ENCODE data around the gene WWC2. TPM values are rescaled to one million over a fixed set of nuclear protein-coding genes. Genes with fewer than 3 reads are reported as not detected.
"Not testable (repeated sequence)": the region's sequence is repeated elsewhere in the genome, so short reads cannot be mapped to it uniquely, and the experiment has no call there.

The WWC2 gene
- total RNA-seq, 1 donor from 2014 or later: 221 TPM

DNA sequence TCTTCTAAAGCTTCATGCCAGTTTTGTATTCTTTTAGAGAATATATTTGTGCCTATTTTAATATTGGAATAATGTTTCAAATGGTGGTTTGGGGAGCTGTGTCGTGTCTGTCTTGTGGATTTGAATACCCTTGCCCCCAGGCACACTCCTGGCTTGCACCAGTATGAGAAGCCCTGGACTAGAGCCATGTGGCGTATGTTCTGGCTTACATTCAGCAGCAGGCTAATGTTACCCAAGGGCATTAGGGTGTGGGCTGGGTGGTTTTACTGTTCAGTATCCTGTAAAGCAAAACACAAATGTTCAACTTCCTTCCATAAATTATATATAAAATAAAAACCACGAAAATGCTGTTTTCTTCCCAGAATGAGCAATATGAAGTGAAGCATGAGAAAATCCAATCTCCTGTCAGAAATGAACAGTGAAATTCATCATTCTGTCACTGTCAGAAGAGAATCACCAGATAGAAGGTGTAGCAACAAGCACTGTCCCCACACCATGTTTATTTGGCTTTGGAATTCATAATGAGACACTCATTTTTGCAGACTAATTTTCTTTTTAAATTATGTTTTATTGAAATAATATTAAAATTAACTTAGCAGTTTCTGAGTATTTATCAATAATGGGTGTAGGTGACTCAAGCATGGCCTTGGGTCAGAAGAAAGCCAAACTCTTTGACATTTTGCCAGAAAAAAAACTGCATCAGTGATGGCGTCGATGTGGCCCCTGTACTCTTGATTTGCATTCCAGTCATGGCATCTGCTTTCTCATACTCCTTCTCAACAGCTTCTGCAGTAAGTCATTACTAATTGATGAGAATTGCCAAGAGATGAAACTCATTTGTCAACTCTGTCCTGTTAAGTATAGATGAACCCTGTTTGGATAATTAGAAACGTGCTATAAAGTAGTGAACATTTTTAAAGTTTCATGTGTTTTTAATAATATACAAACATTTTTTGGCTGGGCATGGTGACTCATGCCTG is 43.8 kb downstream of the WWC2 start:
- peak; percentile 87 for DNase-seq (ENCODE audit: low read depth)

DNA sequence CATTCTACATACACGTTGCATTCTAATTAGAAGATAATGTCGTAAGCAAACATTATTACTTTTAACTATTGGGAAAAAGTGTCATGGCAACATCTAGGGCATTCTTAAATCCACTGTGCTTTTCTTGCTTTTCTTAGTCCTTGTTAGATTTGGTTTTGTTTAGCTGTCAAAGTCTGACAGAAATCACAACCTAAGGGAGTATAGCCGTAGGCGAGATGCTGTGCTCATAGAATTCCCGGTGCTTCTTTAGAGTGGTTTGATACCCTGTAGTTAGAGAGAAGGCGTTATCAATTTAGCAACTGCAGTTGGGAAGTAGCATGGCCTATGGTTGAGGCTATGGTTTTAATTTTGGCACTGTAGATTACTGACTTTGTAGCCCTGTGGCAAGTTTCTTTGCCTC is 45.7 kb downstream of the WWC2 start:
- no peak for DNase-seq (ENCODE audit: low read depth)

DNA sequence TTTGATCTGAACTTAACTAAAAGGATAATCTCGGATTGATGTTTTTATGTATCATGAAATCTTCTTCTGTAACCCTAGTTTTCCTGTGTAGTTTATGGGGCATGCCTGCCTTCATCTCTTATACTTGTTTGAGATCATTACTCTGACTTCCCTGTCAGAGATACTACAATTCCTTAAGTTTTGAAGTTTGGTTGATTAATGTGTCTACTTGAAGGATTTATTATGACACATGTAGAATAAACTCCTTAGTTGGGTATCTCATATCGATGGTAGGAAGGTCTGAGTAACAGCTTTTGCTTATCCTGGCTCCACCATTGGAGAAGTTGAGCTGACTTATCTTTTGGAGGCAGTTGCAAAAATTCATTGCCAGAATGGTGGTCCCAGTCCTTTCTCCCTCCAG is 46.7 kb downstream of the WWC2 start:
- DNase-seq (ENCODE audit: low read depth): no peak

DNA sequence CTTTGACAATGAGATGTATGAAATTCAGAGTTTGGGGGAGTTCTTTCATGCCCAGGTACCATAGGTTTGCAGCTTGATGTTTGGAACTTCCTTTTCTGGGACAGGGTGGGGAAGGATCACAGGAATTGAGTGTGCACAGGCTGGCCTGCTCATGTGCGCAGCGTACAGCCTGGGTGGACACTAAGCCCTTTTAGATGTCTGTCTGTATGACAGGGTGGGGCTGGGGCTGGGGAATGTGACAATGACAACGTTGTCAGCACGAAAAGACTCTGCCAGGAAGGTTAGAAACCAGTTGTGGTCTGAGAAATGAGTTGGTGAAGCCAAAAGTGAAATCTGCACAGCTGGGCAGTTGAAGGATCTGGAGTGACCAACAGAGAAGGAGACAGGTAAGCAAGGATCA is 47.4 kb downstream of the WWC2 start:
- no peak for DNase-seq (ENCODE audit: low read depth)

DNA sequence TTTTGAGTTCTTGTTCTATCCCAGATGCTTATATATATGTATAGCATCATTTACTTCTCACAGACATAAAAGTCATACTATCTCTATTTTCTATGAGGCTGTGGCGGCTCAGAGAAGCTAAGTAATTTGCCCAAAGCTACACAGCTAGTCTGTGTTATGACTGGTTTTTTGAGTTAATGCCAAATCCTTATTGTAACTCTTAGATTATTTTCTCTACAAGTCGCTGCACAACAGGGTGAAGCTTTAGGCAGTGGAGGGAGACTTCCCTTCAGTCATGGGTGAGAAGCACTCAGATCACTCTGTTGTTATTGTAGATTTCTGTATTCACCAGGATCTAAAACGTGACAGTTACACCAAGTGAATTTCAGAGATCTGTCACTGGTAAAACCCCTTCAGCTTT is 48.1 kb downstream of the WWC2 start:
- peak; percentile 46 for DNase-seq (ENCODE audit: low read depth)

DNA sequence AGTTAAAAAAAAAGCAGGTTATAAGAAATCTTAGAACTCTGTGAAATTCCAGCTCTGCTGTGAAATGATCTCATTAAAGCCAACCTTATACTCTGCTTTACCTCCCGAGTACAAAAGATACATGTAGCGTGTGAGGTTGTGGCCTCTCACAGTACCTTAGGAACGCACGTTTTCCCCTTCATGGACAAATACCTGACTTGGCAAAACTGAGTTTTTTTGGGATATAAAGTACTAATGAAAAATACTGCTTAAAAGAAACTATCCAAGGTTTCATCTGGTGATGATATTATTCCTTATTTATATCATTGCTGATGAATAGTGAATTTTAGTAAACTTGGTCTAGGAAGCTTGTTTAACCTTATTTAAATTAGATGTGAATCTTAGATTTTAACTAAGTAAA is 48.9 kb downstream of the WWC2 start:
- no peak for DNase-seq (ENCODE audit: low read depth)

DNA sequence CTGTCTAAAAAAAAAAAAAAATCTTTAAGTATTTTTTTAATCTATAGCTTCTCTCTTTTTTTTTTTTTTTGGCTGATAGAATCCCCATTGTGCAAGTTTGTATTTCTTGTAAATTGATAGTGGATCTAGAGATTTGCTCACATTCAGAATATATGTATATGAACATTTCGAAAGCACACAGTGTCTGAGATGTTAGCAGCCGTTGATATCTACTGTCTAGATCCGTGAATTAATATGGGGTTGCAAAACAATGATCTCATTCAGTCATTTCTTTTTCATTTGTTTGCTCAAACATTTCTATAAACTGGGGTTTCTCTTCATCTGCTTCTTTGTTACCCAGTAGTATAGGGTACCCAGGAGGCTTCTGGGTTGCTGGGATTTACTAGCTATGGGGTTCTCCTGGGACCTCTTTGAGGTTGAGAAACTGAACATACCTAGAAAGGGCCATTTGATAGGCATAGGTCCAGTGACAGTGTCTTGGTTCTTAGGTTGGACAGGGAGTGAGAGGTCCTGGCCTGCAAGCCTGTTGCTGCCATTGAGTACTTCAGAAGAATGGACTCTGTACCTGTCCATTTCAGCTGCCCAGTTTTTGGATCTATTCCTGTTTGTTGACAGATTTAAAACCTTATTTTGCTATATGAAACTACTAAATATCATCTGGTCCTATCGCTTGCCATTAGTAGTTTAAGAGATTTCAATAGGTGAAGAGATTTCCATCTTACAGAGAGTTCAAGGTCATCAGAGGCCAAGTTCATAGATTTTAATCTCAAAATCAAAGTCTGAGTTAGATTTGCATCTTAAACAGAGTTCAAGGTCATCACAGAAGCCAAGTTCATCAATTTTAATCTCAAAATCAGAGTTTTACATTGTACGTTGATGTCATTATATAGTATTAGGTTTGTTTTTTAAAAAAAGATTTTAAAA is 50.8 kb downstream of the WWC2 start:
- no peak for DNase-seq (ENCODE audit: low read depth)

DNA sequence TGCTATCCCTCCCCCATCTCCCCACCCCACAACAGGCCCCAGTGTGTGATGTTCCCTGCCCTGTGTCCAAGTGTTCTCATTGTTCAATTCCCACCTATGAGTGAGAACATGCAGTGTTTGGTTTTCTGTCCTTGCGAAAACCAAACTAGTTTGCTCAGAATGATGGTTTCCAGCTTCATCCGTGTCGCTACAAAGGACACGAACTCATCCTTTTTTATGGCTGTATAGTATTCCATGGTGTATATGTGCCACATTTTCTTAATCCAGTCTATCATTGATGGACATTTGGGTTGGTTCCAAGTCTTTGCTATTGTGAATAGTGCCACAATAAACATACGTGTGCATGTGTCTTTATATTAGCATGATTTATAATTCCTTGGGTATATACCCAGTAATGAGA is 51.6 kb downstream of the WWC2 start:
- not testable (repeated sequence) for DNase-seq (ENCODE audit: low read depth)

DNA sequence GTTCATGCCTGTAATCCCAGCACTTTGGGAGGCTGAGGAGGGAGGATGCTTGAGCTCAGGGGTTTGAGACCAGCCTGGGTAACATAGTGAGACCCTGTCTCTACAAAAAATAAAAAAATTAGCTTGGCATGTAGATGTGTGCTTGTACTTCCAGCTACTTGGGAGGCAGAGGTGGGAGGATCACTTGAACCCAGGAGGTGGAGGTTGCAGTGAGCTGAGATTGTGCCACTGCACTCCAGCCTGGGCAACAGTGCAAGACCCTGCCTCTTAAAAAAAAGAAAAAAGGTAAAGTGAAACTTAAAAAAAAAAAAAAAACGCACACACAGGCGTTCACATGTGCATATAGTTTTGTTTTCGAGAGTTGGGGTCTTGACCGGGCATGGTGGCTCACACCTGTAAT is 53.2 kb downstream of the WWC2 start:
- not testable (repeated sequence) for DNase-seq (ENCODE audit: low read depth)

DNA sequence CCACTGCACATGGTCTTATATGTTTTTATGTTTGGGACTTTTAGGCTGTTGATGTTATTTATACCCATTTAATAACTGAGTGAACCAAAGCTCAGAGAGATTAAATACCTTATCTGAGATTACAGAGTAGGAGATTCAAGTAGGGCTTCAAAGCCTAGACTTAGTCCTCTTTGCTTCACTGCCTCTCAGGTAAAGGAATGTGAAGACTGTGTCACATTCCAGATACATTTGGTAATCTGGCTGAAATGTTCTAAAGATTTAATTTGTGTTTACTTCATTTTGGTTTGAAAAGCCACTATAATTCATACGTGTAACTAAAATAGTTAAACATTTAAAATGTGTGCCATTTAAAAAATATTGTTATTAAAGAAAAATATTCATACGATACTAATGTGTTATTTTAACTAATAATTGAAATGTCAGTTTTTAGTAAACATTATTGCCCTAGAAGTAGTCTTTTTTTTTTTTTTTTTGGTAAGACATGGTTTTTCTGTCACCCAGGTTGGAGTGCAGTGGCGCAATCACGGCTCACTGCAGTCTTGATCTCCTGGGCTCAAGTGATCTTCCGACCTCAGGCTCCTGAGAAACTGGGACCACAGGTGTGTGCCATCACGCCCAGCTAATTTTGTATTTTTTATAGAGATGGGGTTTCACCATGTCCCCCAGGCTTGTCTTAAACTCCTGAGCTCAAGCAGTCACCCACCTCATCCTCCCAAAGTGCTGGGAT is 54.3 kb downstream of the WWC2 start:
- DNase-seq (ENCODE audit: low read depth): peak; percentile 57

DNA sequence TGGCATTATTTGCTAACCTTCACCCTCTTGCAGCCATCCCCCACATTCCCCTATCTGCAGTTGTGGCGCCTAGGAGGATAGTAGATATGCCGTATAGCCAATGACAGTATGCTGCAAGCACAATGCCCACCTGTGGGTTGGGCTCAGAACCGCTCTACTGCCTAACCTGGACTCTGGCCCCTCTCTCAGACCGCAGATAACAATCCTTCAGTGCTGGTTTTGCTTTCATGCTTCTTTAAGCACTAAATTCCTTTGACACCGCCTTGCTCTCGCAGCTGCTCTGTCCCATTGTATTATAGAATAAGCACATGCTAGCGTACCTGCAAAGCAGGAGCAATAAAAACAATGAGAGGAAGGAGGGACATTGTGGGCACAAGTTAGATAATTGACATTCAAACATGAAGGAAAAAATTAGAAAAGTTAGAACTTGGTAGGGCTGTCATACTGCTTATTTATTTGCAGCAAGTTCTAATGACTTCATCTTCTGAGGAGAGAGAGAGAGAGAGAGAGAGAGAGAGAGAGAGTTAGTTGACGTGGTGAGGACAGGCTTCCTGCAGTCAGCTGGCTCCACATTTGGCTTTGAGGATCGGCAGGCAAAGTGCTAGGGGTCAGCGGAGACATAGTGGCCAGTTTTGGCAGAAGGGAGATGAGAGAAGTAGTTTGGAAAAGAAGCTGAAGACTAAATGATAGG is 55.8 kb downstream of the WWC2 start:
- peak; percentile 79 for DNase-seq (ENCODE audit: low read depth)

DNA sequence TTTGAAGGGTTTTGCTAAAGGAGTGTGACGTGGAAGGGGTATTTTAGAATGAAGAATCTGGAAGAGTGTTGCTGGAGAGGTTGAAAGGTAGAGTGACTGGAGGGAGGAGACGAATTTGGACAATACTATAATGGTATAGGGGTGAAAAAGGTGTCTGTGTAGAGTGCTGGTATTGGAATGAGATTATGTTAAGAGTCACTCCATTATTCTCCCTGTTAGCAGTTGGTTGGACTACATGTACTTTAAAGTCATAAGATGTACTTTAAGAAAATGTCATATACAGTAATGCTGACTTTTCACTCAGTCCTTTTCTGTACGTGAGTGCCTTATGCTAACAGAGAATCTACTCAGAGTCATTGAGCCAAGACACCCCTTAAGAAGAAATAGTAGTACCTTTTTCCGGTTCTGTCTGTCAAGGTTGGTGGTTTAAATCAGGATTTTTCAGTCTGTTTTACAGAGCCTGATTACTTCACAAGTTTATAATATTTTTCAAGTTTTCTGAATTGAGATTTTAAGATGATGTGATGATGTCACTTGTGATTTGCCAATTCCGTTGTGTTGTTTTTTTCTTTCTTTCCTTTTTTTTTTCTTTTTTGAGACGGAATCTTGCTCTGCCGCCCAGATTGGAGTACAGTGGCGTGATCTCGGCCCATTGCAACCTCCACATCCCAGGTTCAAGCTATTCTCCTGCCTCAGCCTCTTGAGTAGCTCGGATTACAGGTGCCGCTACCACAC is 56.6 kb downstream of the WWC2 start:
- DNase-seq (ENCODE audit: low read depth): no peak

DNA sequence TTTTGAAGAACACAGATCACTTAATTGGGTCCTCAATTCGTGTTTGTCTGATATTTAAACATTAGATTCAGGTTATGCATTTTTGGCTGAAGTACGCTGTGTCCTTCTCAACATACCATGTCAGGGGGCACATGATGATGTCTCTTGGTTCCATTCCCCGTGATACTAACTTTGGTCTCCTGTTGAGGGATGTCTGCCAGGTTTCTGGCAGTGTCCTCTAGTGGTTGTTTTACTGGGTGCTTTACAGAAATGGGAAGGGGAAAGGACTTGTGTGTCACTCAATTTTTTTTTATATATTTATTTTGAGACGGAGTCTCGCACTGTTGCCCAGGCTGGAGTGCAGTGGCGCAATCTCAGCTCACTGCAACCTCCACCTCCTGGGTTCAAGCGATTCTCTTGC is 58.2 kb downstream of the WWC2 start:
- no peak for DNase-seq (ENCODE audit: low read depth)

DNA sequence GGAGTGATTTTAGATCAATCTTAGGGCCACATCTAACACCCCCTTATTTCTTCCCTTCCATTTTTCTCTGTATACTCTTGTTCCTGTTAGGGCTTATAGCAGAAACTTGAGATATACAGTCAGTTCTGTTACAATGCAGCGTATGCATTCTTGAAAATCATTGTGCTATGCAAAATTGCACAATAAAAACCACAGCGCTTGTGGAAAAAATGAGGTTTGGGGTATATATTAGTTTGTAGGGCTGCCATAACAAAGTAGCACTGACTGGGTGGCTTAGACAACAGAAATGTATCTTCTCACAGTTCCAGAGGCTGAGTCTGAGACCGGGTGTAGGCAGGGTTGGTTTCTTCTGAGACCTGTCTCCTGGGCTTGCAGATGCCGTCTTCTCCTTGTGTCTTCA is 59.0 kb downstream of the WWC2 start:
- DNase-seq (ENCODE audit: low read depth): no peak

DNA sequence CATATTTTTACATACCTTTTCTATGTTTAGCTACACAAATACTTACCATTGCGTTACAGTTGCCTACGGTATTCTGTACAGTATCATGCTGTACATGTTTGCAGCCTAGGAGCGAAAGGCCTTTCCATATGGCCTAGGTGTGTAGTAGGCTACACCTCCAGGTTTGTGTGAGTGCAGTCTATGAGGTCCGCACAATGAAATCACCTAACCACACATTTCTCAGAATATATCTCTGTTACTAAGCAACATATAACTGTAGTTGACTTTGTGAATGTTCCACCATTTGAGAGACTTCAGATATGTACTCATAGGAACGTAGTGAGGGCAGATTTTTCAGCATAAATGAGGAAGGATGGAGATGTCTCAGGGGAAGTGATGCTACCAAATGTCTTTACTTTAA is 62.6 kb downstream of the WWC2 start:
- no peak for DNase-seq (ENCODE audit: low read depth)

DNA sequence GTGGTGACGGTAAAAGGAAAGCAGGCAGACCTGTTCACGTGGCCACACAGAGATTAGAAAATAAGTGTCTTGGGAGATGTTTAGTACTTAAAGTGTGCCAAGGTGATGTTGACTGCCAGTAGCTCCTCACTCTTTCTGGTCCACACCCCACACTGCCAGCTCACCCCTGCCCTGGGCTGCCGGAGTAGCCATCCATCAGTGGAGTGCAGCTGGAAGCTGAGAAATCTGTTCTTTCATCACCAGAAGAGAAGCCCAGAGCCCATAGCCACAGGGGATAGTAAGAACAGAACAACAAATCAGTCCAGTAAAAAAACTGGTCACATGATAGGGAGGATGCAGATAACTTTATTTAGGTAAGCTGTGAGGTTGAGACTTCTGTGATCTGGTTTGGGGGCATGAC is 64.1 kb downstream of the WWC2 start:
- peak; percentile 37 for DNase-seq (ENCODE audit: low read depth)

DNA sequence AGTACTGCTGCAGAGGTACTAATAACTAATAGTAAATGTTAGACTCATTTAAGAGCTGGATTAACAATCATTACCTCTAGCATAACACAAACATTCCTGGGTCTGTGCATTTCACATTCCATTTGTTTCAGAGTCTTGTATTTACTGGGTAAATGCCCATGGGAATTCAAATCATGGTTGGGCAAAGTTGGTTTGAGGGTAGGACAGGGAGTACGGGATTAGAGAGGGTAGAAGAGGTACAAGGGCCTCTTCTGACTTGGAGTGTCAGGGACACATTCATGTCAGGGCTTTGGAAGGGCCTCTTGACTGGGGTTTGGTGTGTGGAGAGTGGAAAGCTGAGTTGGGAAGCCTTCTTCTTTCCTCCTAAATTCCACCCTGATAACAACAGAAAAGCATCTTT is 65.9 kb downstream of the WWC2 start:
- peak; percentile 75 for DNase-seq (ENCODE audit: low read depth)

DNA sequence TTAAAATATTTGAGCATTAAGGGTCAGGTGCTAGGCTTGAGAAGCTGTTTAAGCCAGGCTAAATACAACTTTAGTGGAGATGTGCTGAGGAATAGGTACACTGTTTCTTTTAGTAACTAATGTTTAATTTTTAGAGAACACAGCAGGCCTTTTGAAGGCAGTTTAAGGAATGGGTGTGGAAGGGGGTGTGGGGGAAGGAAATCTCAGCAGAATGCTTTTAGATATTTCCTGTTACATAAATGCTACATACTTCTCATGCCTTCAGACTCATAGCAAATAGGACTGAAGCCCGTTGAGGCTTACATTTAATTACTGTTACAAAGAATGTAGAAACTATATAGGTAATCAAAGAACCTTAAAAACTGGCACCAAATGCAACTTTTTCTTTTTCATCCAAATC is 66.3 kb downstream of the WWC2 start:
- peak; percentile 58 for DNase-seq (ENCODE audit: low read depth)

DNA sequence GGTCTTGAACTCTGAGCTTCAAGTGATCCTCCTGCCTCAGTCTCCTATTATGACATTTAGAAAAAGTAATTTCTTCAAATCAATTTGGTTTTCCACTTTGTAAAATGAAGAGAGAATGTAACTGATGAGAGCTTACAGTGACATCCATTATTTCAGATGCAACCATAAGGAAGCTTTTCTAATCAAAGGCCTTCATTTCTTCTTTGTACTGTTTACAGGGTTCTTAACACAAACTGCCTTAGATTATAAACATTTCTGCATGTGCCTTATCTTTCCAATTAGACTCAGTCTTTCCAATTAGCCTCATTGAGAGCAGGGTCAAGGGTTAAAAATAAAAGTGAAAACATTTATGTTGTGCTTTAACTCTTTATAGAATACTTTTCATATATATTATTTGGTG is 71.8 kb downstream of the WWC2 start:
- no peak for DNase-seq (ENCODE audit: low read depth)

DNA sequence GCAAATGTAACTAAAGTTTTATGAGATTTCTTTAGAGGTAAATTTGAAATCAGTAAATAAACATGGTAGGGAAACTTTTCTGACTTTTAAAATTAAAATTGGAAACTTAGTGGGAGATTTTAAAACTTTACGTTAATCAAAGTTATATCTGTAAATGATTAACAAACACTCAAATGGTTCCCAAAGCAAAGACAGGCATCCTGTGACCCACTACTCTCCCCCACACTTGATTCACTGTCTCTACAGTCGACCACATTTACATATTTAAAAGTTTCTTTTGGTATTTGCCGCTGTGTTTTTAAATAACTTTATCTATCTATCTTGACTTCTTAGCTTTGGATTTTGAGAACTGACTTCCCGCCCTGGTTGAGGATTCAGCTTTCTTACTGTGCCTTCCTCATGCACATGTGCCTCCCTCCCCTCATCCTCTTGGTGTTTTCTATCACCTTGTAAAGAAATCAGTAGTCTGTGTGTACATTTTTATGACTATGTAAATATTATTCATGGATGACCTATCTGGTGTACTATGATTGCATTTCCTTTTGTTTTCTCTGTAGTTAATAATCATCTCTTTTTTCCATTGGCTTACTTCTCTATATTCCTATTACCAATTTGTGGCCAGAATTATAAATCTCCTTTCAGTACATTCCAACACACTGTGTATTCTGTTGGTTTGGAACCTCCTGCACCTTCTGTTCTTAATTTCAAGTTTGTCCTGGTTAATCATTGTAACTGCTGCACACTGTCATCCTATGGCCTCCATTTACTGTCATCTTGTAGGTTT is 72.6 kb downstream of the WWC2 start:
- DNase-seq (ENCODE audit: low read depth): peak; percentile 61

Measured in renal cortical epithelial cell (primary cell).